OCI-LY7 (cell line): ENCODE measurements around the gene IDH3B. TPM values are rescaled to one million over a fixed set of nuclear protein-coding genes. Genes with fewer than 3 reads are reported as not detected.

Experiments
- Bru-seq: library from RNA; stranded (reverse); fragments of 400-500 nt; gene quantifications from one replicate; lab custom pipeline; 2021; lab: Mats Ljungman, UMichigan
- BruChase-seq, 2 experiments: library from RNA; stranded (reverse); fragments of 400-500 nt; gene quantifications; one replicate each; lab custom pipeline; 2021; lab: Mats Ljungman, UMichigan
- BruUV-seq: library from RNA; stranded (reverse); fragments of 400-500 nt; replicated peaks from 2 replicates; lab custom pipeline; 2021; lab: Mats Ljungman, UMichigan
- CTCF ChIA-PET: fragments of 300-600 bp; sonication (Branson Sonifier 250); formaldehyde crosslinking; loops from one replicate; lab custom pipeline; 2022; ENCODE audit warnings: antibody characterized with exemption; ENCODE audit not compliant: unreplicated experiment; lab: Charles Lee
- POLR2A ChIA-PET: fragments of 300-600 bp; sonication (Branson Sonifier 250); formaldehyde crosslinking; loops from one replicate; lab custom pipeline; 2022; ENCODE audit warnings: antibody characterized with exemption; lab: Charles Lee
- DNase-seq: peaks from one replicate; pipeline ENCODE4 v3.0.0-alpha.2; 2015; ENCODE audit warnings: low spot score
- H2AFZ ChIP-seq: fragments of 200-600 bp; sonication (generic), shearing (Covaris generic); 2 replicates; pipeline ENCODE4 v1.6.1; 2014; ENCODE audit warnings: mild to moderate bottlenecking, antibody characterized with exemption, low read length, moderate library complexity
- H3K27ac ChIP-seq: fragments of 200-600 bp; sonication (generic); 2 replicates; pipeline ENCODE4 v1.5.1; 2014; ENCODE audit warnings: mixed run types, low read depth, mild to moderate bottlenecking, moderate library complexity, low read length, inconsistent platforms; ENCODE audit not compliant: poor library complexity, severe bottlenecking
- H3K36me3 ChIP-seq: fragments of 200-600 bp; sonication (generic); 2 replicates; pipeline ENCODE4 v1.6.1; 2014; ENCODE audit warnings: mild to moderate bottlenecking, antibody characterized with exemption, low read length, moderate library complexity, mixed read lengths; ENCODE audit not compliant: insufficient read depth
- H3K4me1 ChIP-seq: fragments of 200-600 bp; sonication (generic); 2 replicates; pipeline ENCODE4 v1.5.1; 2014; ENCODE audit warnings: mild to moderate bottlenecking, low read length; ENCODE audit not compliant: insufficient read depth, poor library complexity, severe bottlenecking
- H3K4me2 ChIP-seq: fragments of 200-600 bp; sonication (generic); 2 replicates; pipeline ENCODE4 v1.6.1; 2014; ENCODE audit warnings: mild to moderate bottlenecking, low read length
- H3K4me3 ChIP-seq: fragments of 200-600 bp; sonication (generic); 2 replicates; pipeline ENCODE4 v1.5.1; 2014; ENCODE audit warnings: mild to moderate bottlenecking, low read depth, low read length; ENCODE audit not compliant: poor library complexity, severe bottlenecking
- H3K79me2 ChIP-seq: fragments of 200-600 bp; sonication (generic); 2 replicates; pipeline ENCODE4 v1.6.1; 2016; ENCODE audit warnings: low read depth, mild to moderate bottlenecking, low read length, moderate library complexity, mixed read lengths; ENCODE audit not compliant: insufficient read depth
- H3K9me2 ChIP-seq: fragments of 200-600 bp; sonication (generic); 2 replicates; pipeline ENCODE4 v1.6.1; 2016; ENCODE audit warnings: mild to moderate bottlenecking, low read length, mixed read lengths; ENCODE audit not compliant: insufficient read depth
- H3K9me3 ChIP-seq: fragments of 200-600 bp; sonication (generic); 2 replicates; pipeline ENCODE4 v1.6.1; 2014; ENCODE audit warnings: mild to moderate bottlenecking, mixed run types, low read length, mixed read lengths
- H4K20me1 ChIP-seq: fragments of 200-600 bp; sonication (generic); 2 replicates; pipeline ENCODE4 v1.6.1; 2014; ENCODE audit warnings: mild to moderate bottlenecking, antibody characterized with exemption, low read length, moderate library complexity, mixed read lengths; ENCODE audit not compliant: insufficient read depth
- CTCF ChIP-seq: fragments of 200-600 bp; sonication (generic); conservative IDR thresholded peaks from 2 replicates; pipeline ENCODE4 v1.5.1; 2014; ENCODE audit warnings: mild to moderate bottlenecking, antibody characterized with exemption, low read length, moderate library complexity, mixed read lengths
- EZH2phosphoT487 ChIP-seq: fragments of 200-600 bp; sonication (generic); IDR thresholded peaks from 2 replicates; pipeline ENCODE4 v1.6.1; 2018; ENCODE audit warnings: low read depth, borderline replicate concordance, mild to moderate bottlenecking, mixed run types, antibody characterized with exemption, low read length, moderate library complexity, mixed read lengths
- intact Hi-C: fragments of 100-400 bp; cut with micrococcal nuclease; formaldehyde crosslinking; loops from one replicate; pipeline ENCODE4 v1.10.0; 2022; ENCODE audit not compliant: unreplicated experiment
- long read RNA-seq: library from polyadenylated mRNA; stranded (forward); transcript quantifications from one replicate; pipeline ENCODE4 v2.0.0, GENCODE V29; 2022
- total RNA-seq, 2 experiments: library from RNA; depleted of rRNA in 1 of 2; stranded (reverse); fragments of >200 nt in 1 of 2; shearing (Covaris generic) in 1 of 2; gene quantifications; 2 replicates each; pipeline ENCODE4 v1.2.3, GENCODE V29; 2014 to 2022

Gene IDH3B
- 154 and 162 TPM in 2 replicates for total RNA-seq (2014; rRNA removed; shearing (Covaris generic))
- total RNA-seq (2022), result 123 and 142 TPM in 2 replicates
- Bru-seq, nascent RNA, result percentile 87 among the genes with signal in this experiment
- percentile 95 among the genes with signal in this experiment for BruChase-seq, experiment 1, labeled RNA remaining after a 6-hour chase
- percentile 89 among the genes with signal in this experiment for BruChase-seq, experiment 2, labeled RNA remaining after a 2-hour chase
- long read RNA-seq, transcript IDH3B-206 (13 exons, 1,279 nt), result minor isoform, 15 of 649 reads
- long read RNA-seq, transcript IDH3B-201 (12 exons, 1,545 nt), result major isoform, 146 of 649 reads
- long read RNA-seq, partial matches to known transcripts, result 138 of 649 reads
- long read RNA-seq, other reads (novel, unspliced or antisense), result 347 of 649 reads

DNA sequence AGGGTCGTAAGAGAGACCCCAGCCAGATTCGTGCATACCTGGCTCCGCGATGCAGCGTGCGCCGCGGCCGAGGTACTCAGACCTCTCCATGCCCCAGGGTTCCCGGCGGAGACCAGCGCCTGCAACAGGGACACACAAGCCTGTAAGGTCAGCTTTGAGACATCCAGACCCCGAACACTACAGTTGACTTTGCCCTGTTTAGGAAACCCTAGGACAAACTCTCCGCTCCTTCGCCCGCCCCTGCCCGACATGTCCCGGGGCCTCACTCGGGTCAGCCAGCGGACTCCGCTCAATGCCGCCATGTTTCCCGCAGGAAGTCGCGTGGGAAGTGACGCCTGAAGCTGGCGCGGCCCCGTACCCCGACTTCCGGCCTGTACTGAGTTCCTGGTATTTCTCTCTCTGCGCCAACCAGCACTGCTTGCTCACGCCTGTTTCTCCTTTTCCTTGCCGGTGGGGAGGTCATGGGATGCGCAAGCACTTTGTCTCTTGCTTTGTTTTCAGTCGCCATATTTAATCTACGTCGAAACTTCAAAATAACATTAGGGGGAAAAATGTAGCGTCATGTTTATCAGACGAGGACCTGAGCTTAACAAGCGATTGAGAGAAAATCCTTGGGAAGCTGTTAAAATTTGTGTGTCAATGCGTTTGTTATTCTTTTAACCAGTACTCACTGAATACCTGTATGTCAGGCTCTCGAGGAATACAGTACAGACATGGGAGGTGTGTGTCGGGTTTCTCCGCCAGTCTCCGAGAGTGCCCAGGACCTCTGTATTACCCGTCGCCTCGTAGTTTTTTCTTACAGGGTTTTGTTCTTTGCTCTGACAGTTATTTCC lies at the start of gene IDH3B:
TSS of gene IDH3B (minus strand) at position 330 of the 833 bp plus-strand sequence. CDS start at position 302, 28 bp downstream.
- peak within 1 kb of the TSS; percentile 97 for H3K4me3 ChIP-seq

DNA sequence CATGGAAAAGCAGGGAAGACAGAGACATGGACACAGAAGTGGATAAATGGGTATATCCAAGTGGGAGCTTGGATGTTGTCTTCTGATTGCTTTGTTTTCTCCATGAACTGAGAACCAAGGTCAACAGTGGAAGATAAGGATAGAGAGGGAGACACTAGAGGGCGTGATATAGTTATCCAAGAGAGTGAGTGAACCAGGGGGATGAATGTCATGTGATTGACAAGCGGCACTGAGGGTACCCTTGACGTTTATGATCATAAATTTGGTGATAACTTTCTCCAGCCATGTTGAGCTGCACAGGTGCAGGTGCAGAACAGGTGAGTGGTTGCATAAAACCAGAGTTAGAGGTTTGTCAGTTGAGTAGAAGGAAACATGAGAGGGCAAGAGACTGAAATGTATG lies 49.3 kb upstream of the IDH3B start:
- CTCF ChIA-PET, result no interaction called here
- Histone ChIP-seq H4K20me1 (no peaks in the 10 kb centered on the region), H3K79me2 (no peaks in the 10 kb centered on the region), H3K9me2 (no peaks in the 10 kb centered on the region), H3K4me3 (no peak overlapping the region), H3K4me2 (no peak overlapping the region), H2AFZ (no peak overlapping the region), H3K27ac (no peak overlapping the region), H3K36me3 (no peaks in the 10 kb centered on the region), H3K4me1 (no peaks in the 10 kb centered on the region), H3K9me3 (no peaks in the 10 kb centered on the region)
- BruUV-seq, result no TSS peak
- intact Hi-C loops, result loop anchor here (10.0 kb wide), 2 partner anchors 142 to 292 kb away; no protein-coding TSS in a partner anchor
- DNase-seq, result peak; percentile 30
- POLR2A ChIA-PET, result interaction anchor here (0.6 kb wide), 1 partner anchor 859 kb away, joined by 3 read pairs; no protein-coding TSS in a partner anchor
- TF ChIP-seq EZH2phosphoT487 (no peak), CTCF (peak; percentile 72)

More for the DNA sequence above, at the start of gene IDH3B:
- TSS peak; percentile 100 for BruUV-seq
- H3K9me3 ChIP-seq, result no peaks in the 10 kb centered on the region
- H3K36me3 ChIP-seq, result peaks cover 44% of the 10 kb centered on the region
- intact Hi-C loops, result no loop called here
- H3K27ac ChIP-seq, result peak within 1 kb of the TSS; percentile 74
- no peak for TF ChIP-seq EZH2phosphoT487
- no peak for TF ChIP-seq CTCF
- peak within 1 kb of the TSS; percentile 89; the same call in 1 of the 2 replicates for H2AFZ ChIP-seq
- CTCF ChIA-PET, result no interaction called here
- H3K4me1 ChIP-seq, result peaks cover 21% of the 10 kb centered on the region
- peak within 1 kb of the TSS; percentile 92 for H3K4me2 ChIP-seq
- peaks cover 19% of the 10 kb centered on the region for H3K79me2 ChIP-seq
- H3K9me2 ChIP-seq, result no peaks in the 10 kb centered on the region
- no peaks in the 10 kb centered on the region for H4K20me1 ChIP-seq
- POLR2A ChIA-PET, result interaction anchor here (0.6 to 2.2 kb wide), 4 partner anchors 10 to 206 kb away, joined by 3 to 24 read pairs (median 11); no protein-coding TSS in a partner anchor
- peak; percentile 87 for DNase-seq
